ENCODE measurements around the gene POU4F1. TPM values are rescaled to one million over a fixed set of nuclear protein-coding genes. Genes with fewer than 3 reads are reported as not detected.

The POU4F1 gene
- total and polyA plus RNA-seq, 7 experiments from 2014 or later: 0.08 to 0.22 (median 0.15) TPM; not detected in 4

GRCh38 chr13:78593652-78594455 is 9.5 kb downstream of the POU4F1 start:
- POLR2A ChIA-PET: no interaction called here
- peaks cover 0 to 80% (median 32%) of the 10 kb centered on the region in 11 donors for H3K9me3 Mint-ChIP-seq
- Histone ChIP-seq H3K36me3 (ENCODE audit: control insufficient read depth in 2 of 3, insufficient read depth in 3 of 3, low read length in 3 of 3) (no peaks in the 10 kb centered on the region), H3K27me3 (ENCODE audit: control insufficient read depth in 2 of 2, insufficient read depth in 2 of 2, low read length in 2 of 2) (peaks cover 56 to 62% of the 10 kb centered on the region in 2 donors), H3K9me3 (ENCODE audit: control insufficient read depth in 2 of 3, low read length in 3 of 3) (peaks cover 0 to 22% (median 0%) of the 10 kb centered on the region in 3 experiments), H3K4me3 (ENCODE audit: low read length) (no peak overlapping the region), H3K27ac (ENCODE audit: low read depth, low read length) (no peak overlapping the region), H3K4me1 (ENCODE audit: control insufficient read depth in 2 of 2, insufficient read depth in 2 of 2, low read length in 2 of 2) (no peaks in the 10 kb centered on the region)
- intact Hi-C loops (cut with micrococcal nuclease): loop anchor here in 1 of 2 donors (2.0 kb wide), 1 partner anchor 15 kb away; no protein-coding TSS in a partner anchor
- peaks cover 0 to 14% (median 6%) of the 10 kb centered on the region in 7 donors for H3K4me1 Mint-ChIP-seq
- peaks cover 84 to 88% (median 86%) of the 10 kb centered on the region in 5 donors for H3K27me3 Mint-ChIP-seq
- peak overlapping the region in 5 of 9 donors; percentile 37 to 81 (median 65) for H3K27ac Mint-ChIP-seq
- peak overlapping the region in 2 of 10 donors; percentile 36 to 46 for H3K4me3 Mint-ChIP-seq
- H3K36me3 Mint-ChIP-seq: peaks cover 0 to 13% (median 5%) of the 10 kb centered on the region in 5 donors
- ATAC-seq (no peak), DNase-seq (no peak)
- CTCF ChIA-PET: no interaction called here

GRCh38 chr13:78593129-78593528 is 10.2 kb downstream of the POU4F1 start:
- ChIA-PET CTCF (no interaction called here), POLR2A (no interaction called here)
- no peaks in the 10 kb centered on the region for H3K4me1 ChIP-seq (ENCODE audit: control insufficient read depth in 2 of 2, insufficient read depth in 2 of 2, low read length in 2 of 2)
- ATAC-seq (no peak), DNase-seq (no peak)
- Mint-ChIP-seq H3K27ac (peak overlapping the region in 2 of 9 donors; percentile 6 to 50), H3K36me3 (peaks cover 0 to 13% (median 5%) of the 10 kb centered on the region in 5 donors), H3K9me3 (peaks cover 0 to 80% (median 33%) of the 10 kb centered on the region in 11 donors), H3K4me1 (peaks cover 0 to 14% (median 6%) of the 10 kb centered on the region in 7 donors), H3K4me3 (peak overlapping the region in 1 of 10 donors; percentile 22), H3K27me3 (peaks cover 85 to 89% (median 86%) of the 10 kb centered on the region in 5 donors)
- no peak overlapping the region for H3K27ac ChIP-seq (ENCODE audit: low read depth, low read length)
- peaks cover 49 to 55% of the 10 kb centered on the region in 2 donors for H3K27me3 ChIP-seq (ENCODE audit: control insufficient read depth in 2 of 2, insufficient read depth in 2 of 2, low read length in 2 of 2)
- H3K36me3 ChIP-seq (ENCODE audit: control insufficient read depth in 2 of 3, insufficient read depth in 3 of 3, low read length in 3 of 3): no peaks in the 10 kb centered on the region
- intact Hi-C loops (cut with micrococcal nuclease): loop anchor here in 1 of 2 donors (2.0 kb wide), 1 partner anchor 16 kb away; no protein-coding TSS in a partner anchor
- no peak overlapping the region for H3K4me3 ChIP-seq (ENCODE audit: low read length)
- H3K9me3 ChIP-seq (ENCODE audit: control insufficient read depth in 2 of 3, low read length in 3 of 3): peaks cover 0 to 22% (median 0%) of the 10 kb centered on the region in 3 experiments

- H3K27me3 ChIP-seq (ENCODE audit: control insufficient read depth in 2 of 2, insufficient read depth in 2 of 2, low read length in 2 of 2): peaks cover 43 to 52% of the 10 kb centered on the region in 2 donors
- ATAC-seq (no peak), DNase-seq (no peak)
- Mint-ChIP-seq H3K9me3 (peaks cover 0 to 82% (median 32%) of the 10 kb centered on the region in 11 donors), H3K4me1 (peaks cover 0 to 14% (median 6%) of the 10 kb centered on the region in 7 donors), H3K36me3 (peaks cover 0 to 15% (median 5%) of the 10 kb centered on the region in 5 donors), H3K27ac (peak overlapping the region in 1 of 9 donors; percentile 50), H3K27me3 (peaks cover 87 to 91% (median 88%) of the 10 kb centered on the region in 5 donors), H3K4me3 (no peak overlapping the region)
- H3K4me1 ChIP-seq (ENCODE audit: control insufficient read depth in 2 of 2, insufficient read depth in 2 of 2, low read length in 2 of 2): no peaks in the 10 kb centered on the region
- H3K27ac ChIP-seq (ENCODE audit: low read depth, low read length): no peak overlapping the region
- peaks cover 0 to 24% (median 0%) of the 10 kb centered on the region in 3 experiments for H3K9me3 ChIP-seq (ENCODE audit: control insufficient read depth in 2 of 3, low read length in 3 of 3)
- no peak overlapping the region for H3K4me3 ChIP-seq (ENCODE audit: low read length)
- ChIA-PET CTCF (interaction anchor here (0.6 kb wide), 2 partner anchors 47 to 67 kb away, joined by 3 to 6 read pairs; no protein-coding TSS in a partner anchor), POLR2A (no interaction called here)
- intact Hi-C loops (cut with micrococcal nuclease): loop anchor here in 1 of 2 donors (2.0 kb wide), 1 partner anchor 16 kb away; no protein-coding TSS in a partner anchor
- no peaks in the 10 kb centered on the region for H3K36me3 ChIP-seq (ENCODE audit: control insufficient read depth in 2 of 3, insufficient read depth in 3 of 3, low read length in 3 of 3)
Measured at GRCh38 chr13:78592584-78592983, 10.8 kb downstream of the POU4F1 start.

- no peaks in the 10 kb centered on the region for H3K36me3 ChIP-seq (ENCODE audit: control insufficient read depth in 2 of 3, insufficient read depth in 3 of 3, low read length in 3 of 3)
- CTCF ChIA-PET: no interaction called here
- Mint-ChIP-seq H3K36me3 (peaks cover 0 to 16% (median 5%) of the 10 kb centered on the region in 5 donors), H3K4me3 (no peak overlapping the region), H3K27me3 (peaks cover 82 to 96% (median 92%) of the 10 kb centered on the region in 5 donors), H3K27ac (peak overlapping the region in 1 of 9 donors; percentile 58), H3K9me3 (peaks cover 0 to 66% (median 27%) of the 10 kb centered on the region in 11 donors), H3K4me1 (peaks cover 0 to 12% (median 5%) of the 10 kb centered on the region in 7 donors)
- intact Hi-C loops (cut with micrococcal nuclease): no loop called here
- H3K4me3 ChIP-seq (ENCODE audit: low read length): no peak overlapping the region
- H3K27ac ChIP-seq (ENCODE audit: low read depth, low read length): no peak overlapping the region
- ATAC-seq (no peak), DNase-seq (peak in 1 of 9 donors; percentile 36)
- H3K4me1 ChIP-seq (ENCODE audit: control insufficient read depth in 2 of 2, insufficient read depth in 2 of 2, low read length in 2 of 2): no peaks in the 10 kb centered on the region
- POLR2A ChIA-PET: no interaction called here
- H3K27me3 ChIP-seq (ENCODE audit: control insufficient read depth in 2 of 2, insufficient read depth in 2 of 2, low read length in 2 of 2): peaks cover 17 to 25% of the 10 kb centered on the region in 2 donors
- peaks cover 0 to 19% (median 0%) of the 10 kb centered on the region in 3 experiments for H3K9me3 ChIP-seq (ENCODE audit: control insufficient read depth in 2 of 3, low read length in 3 of 3)
Measured at GRCh38 chr13:78589206-78589605, 14.1 kb downstream of the POU4F1 start.

GRCh38 chr13:78587395-78587794 is 16.0 kb downstream of the POU4F1 start:
- H3K27me3 Mint-ChIP-seq: peaks cover 72 to 91% (median 78%) of the 10 kb centered on the region in 5 donors
- intact Hi-C loops (cut with micrococcal nuclease): no loop called here
- ATAC-seq: no peak
- no peak overlapping the region for H3K27ac Mint-ChIP-seq
- no peak for DNase-seq
- peaks cover 0 to 6% (median 0%) of the 10 kb centered on the region in 3 experiments for H3K9me3 ChIP-seq (ENCODE audit: control insufficient read depth in 2 of 3, low read length in 3 of 3)
- no peak overlapping the region for H3K4me3 ChIP-seq (ENCODE audit: low read length)
- CTCF ChIA-PET: interaction anchor here (0.6 kb wide), 1 partner anchor 995 kb away, joined by 6 read pairs; no protein-coding TSS in a partner anchor
- peaks cover 0 to 12% (median 5%) of the 10 kb centered on the region in 7 donors for H3K4me1 Mint-ChIP-seq
- H3K4me1 ChIP-seq (ENCODE audit: control insufficient read depth in 2 of 2, insufficient read depth in 2 of 2, low read length in 2 of 2): no peaks in the 10 kb centered on the region
- no peaks in the 10 kb centered on the region for H3K36me3 ChIP-seq (ENCODE audit: control insufficient read depth in 2 of 3, insufficient read depth in 3 of 3, low read length in 3 of 3)
- peaks cover 0 to 16% (median 5%) of the 10 kb centered on the region in 5 donors for H3K36me3 Mint-ChIP-seq
- H3K27ac ChIP-seq (ENCODE audit: low read depth, low read length): no peak overlapping the region
- peaks cover 0 to 52% (median 22%) of the 10 kb centered on the region in 11 donors for H3K9me3 Mint-ChIP-seq
- POLR2A ChIA-PET: no interaction called here
- H3K27me3 ChIP-seq (ENCODE audit: control insufficient read depth in 2 of 2, insufficient read depth in 2 of 2, low read length in 2 of 2): peaks cover 9 to 13% of the 10 kb centered on the region in 2 donors
- peak overlapping the region in 3 of 10 donors; percentile 16 to 44 (median 30) for H3K4me3 Mint-ChIP-seq

- POLR2A ChIA-PET: no interaction called here
- H3K9me3 Mint-ChIP-seq: peaks cover 0 to 46% (median 22%) of the 10 kb centered on the region in 11 donors
- H3K36me3 ChIP-seq (ENCODE audit: control insufficient read depth in 2 of 3, insufficient read depth in 3 of 3, low read length in 3 of 3): no peaks in the 10 kb centered on the region
- H3K36me3 Mint-ChIP-seq: peaks cover 0 to 16% (median 5%) of the 10 kb centered on the region in 5 donors
- H3K4me3 ChIP-seq (ENCODE audit: low read length): no peak overlapping the region
- H3K27ac Mint-ChIP-seq: no peak overlapping the region
- CTCF ChIA-PET: interaction anchor here (0.6 kb wide), 1 partner anchor 994 kb away, joined by 6 read pairs; no protein-coding TSS in a partner anchor
- no peak for ATAC-seq
- no peak overlapping the region for H3K27ac ChIP-seq (ENCODE audit: low read depth, low read length)
- intact Hi-C loops (cut with micrococcal nuclease): no loop called here
- no peaks in the 10 kb centered on the region for H3K4me1 ChIP-seq (ENCODE audit: control insufficient read depth in 2 of 2, insufficient read depth in 2 of 2, low read length in 2 of 2)
- no peak for DNase-seq
- peaks cover 69 to 90% (median 76%) of the 10 kb centered on the region in 5 donors for H3K27me3 Mint-ChIP-seq
- peaks cover 8 to 13% of the 10 kb centered on the region in 2 donors for H3K27me3 ChIP-seq (ENCODE audit: control insufficient read depth in 2 of 2, insufficient read depth in 2 of 2, low read length in 2 of 2)
- peaks cover 0 to 6% (median 0%) of the 10 kb centered on the region in 3 experiments for H3K9me3 ChIP-seq (ENCODE audit: control insufficient read depth in 2 of 3, low read length in 3 of 3)
- H3K4me3 Mint-ChIP-seq: peak overlapping the region in 3 of 10 donors; percentile 33 to 47 (median 44)
- peaks cover 0 to 12% (median 5%) of the 10 kb centered on the region in 7 donors for H3K4me1 Mint-ChIP-seq
Measured at GRCh38 chr13:78586706-78587105, 16.6 kb downstream of the POU4F1 start.
